ENCODE measurements around the gene PKNOX2. TPM values are rescaled to one million over a fixed set of nuclear protein-coding genes. Genes with fewer than 3 reads are reported as not detected.

The PKNOX2 gene
- total RNA-seq, 1 donor from 2014 or later, result 39.9 TPM

- no peak overlapping the region for H3K27ac Mint-ChIP-seq
- DNase-seq (ENCODE audit: low spot score, unreplicated experiment), result peak; percentile 63
- peak; percentile 97 for TF ChIP-seq CTCF (IDR thresholded peaks at IDR 0.05; ENCODE audit: unreplicated experiment)
- H3K27me3 Mint-ChIP-seq, result peaks cover 39% of the 10 kb centered on the region
- H3K4me3 Mint-ChIP-seq (ENCODE audit: low read depth), result no peak overlapping the region
- H3K9me3 Mint-ChIP-seq (ENCODE audit: low read depth), result no peaks in the 10 kb centered on the region
- H3K36me3 Mint-ChIP-seq (ENCODE audit: insufficient read depth), result no peaks in the 10 kb centered on the region
- peaks cover 5% of the 10 kb centered on the region for H3K4me1 Mint-ChIP-seq (ENCODE audit: low read depth)
Observed at GRCh38 chr11:125141686-125142535, 22.6 kb upstream of the PKNOX2 start.

- DNase-seq (ENCODE audit: low spot score, unreplicated experiment), result no peak
- H3K27ac Mint-ChIP-seq, result no peak overlapping the region
- H3K9me3 Mint-ChIP-seq (ENCODE audit: low read depth), result no peaks in the 10 kb centered on the region
- H3K27me3 Mint-ChIP-seq, result peaks cover 15% of the 10 kb centered on the region
- H3K4me1 Mint-ChIP-seq (ENCODE audit: low read depth), result peaks cover 3% of the 10 kb centered on the region
- TF ChIP-seq CTCF (IDR thresholded peaks at IDR 0.05; ENCODE audit: unreplicated experiment), result no peak
- no peaks in the 10 kb centered on the region for H3K36me3 Mint-ChIP-seq (ENCODE audit: insufficient read depth)
- H3K4me3 Mint-ChIP-seq (ENCODE audit: low read depth), result no peak overlapping the region
Observed at GRCh38 chr11:125146232-125146631, 18.3 kb upstream of the PKNOX2 start.

GRCh38 chr11:125147280-125147679, 17.3 kb upstream of the PKNOX2 start:
- TF ChIP-seq CTCF (IDR thresholded peaks at IDR 0.05; ENCODE audit: unreplicated experiment), result no peak
- peaks cover 3% of the 10 kb centered on the region for H3K4me1 Mint-ChIP-seq (ENCODE audit: low read depth)
- H3K27ac Mint-ChIP-seq, result no peak overlapping the region
- peaks cover 9% of the 10 kb centered on the region for H3K27me3 Mint-ChIP-seq
- no peaks in the 10 kb centered on the region for H3K9me3 Mint-ChIP-seq (ENCODE audit: low read depth)
- H3K36me3 Mint-ChIP-seq (ENCODE audit: insufficient read depth), result no peaks in the 10 kb centered on the region
- H3K4me3 Mint-ChIP-seq (ENCODE audit: low read depth), result no peak overlapping the region
- DNase-seq (ENCODE audit: low spot score, unreplicated experiment), result no peak

- Mint-ChIP-seq H3K9me3 (ENCODE audit: low read depth) (no peaks in the 10 kb centered on the region), H3K4me1 (ENCODE audit: low read depth) (peaks cover 3% of the 10 kb centered on the region), H3K36me3 (ENCODE audit: insufficient read depth) (no peaks in the 10 kb centered on the region), H3K4me3 (ENCODE audit: low read depth) (no peak overlapping the region), H3K27ac (no peak overlapping the region), H3K27me3 (peaks cover 9% of the 10 kb centered on the region)
- DNase-seq (ENCODE audit: low spot score, unreplicated experiment), result no peak
- TF ChIP-seq CTCF (IDR thresholded peaks at IDR 0.05; ENCODE audit: unreplicated experiment), result no peak
Observed at GRCh38 chr11:125148011-125148410, 16.5 kb upstream of the PKNOX2 start.

- DNase-seq (ENCODE audit: low spot score, unreplicated experiment), result no peak
- no peak overlapping the region for H3K4me3 Mint-ChIP-seq (ENCODE audit: low read depth)
- TF ChIP-seq CTCF (IDR thresholded peaks at IDR 0.05; ENCODE audit: unreplicated experiment), result no peak
- H3K27ac Mint-ChIP-seq, result no peak overlapping the region
- H3K27me3 Mint-ChIP-seq, result peaks cover 9% of the 10 kb centered on the region
- H3K4me1 Mint-ChIP-seq (ENCODE audit: low read depth), result peaks cover 3% of the 10 kb centered on the region
- H3K9me3 Mint-ChIP-seq (ENCODE audit: low read depth), result no peaks in the 10 kb centered on the region
- H3K36me3 Mint-ChIP-seq (ENCODE audit: insufficient read depth), result no peaks in the 10 kb centered on the region
Observed at GRCh38 chr11:125148743-125149142, 15.8 kb upstream of the PKNOX2 start.

Data from progenitor cell of endocrine pancreas (in vitro differentiated cells).